HG03280 (cell line): Measurements from ENCODE around the gene PAK6.
A peak's percentile ranks its signal among the peaks of the same experiment; 100 is the strongest.

ENCODE experiments used
- ATAC-seq: cut with Tn5 transposase; IDR thresholded peaks from one replicate; pipeline ENCODE4 v1.9.1; 2021; ENCODE audit warnings: mild to moderate bottlenecking, moderate library complexity; ENCODE audit not compliant: unreplicated experiment

The PAK6 gene

DNA sequence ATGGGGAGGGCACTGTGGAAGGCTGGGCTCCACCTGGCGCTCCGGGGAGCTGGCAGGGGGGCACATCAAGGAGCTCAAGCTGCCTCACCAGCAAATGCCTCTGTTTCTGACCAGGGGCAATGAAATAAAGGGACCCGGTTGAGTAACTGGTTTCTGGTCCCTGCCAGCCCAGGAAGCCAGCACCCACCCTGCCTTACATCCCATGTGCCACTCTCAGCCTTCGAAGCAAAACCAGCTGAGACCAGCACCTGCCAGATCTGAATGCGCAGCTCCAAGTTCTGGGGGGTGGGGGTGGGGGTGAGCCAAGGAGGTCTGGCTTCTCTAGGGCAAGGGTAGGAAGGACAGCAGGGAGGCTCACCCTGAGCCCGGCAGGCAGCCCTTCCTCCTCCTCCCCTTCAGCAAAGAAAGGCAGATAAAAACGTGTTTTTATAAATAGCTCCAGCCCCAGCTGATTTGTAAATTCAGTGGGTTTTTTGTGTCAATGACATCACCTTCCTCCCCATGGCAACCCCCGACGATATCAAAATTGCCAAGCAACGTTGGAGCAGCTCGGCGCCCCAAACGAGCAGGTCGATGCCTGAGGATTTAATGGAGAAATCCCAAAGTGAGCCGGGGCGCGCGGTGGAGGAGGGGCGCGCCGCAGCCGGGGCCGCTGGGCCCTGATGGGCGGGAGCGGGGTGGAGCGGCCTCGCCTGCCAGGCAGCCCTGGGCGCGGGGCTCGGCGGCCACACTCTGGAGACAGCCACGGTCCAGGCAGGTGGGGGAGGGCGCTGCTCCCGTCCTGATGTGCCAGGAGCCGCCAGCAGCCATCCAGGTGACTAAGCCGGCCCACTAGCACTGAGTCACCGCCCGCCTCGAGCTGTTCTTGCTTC, at the start of gene PAK6:
TSS of gene PAK6 (plus strand) at position 532 of the 872 bp plus-strand sequence. CDS start 25,723 bp downstream, outside the sequence.
- no peak for ATAC-seq

DNA sequence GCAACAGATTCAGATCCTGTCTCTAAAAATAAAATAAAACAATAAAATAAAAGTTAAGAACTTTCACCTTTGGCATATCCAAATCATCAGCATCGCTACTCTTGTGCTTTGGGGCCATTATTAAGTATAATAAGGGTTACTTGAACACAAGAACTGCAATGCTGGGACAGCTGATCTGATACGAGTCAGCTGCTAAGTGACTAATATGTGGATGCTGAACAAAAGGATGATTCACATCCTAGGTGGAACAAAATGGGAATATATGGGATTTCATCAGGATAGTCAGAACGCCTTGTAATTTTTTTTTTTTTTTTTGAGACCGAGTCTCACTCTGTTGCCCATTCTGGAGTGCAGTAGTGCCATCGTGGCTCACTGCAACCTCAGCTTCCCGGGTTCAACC, 48.3 kb upstream of the PAK6 start:
- ATAC-seq, result no peak

DNA sequence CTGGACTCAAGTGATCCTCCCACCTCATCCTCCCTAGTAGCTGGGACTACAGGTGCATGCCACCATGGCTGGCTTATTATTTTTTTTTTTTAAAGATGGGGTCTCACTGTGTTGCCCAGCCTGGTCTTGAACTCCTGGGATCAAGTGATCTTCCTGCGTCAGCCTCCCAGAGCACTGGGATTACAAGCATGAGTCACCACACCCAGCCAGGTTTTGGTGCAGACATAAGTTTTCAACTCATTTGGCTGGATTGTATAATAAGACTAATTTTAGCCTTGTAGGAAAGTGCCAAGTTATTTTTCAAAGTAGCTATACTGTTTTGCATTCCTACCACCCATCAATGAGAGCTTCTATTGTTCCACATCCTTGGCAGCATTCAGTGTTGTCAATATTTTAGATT, 45.9 kb upstream of the PAK6 start:
- ATAC-seq, result no peak

DNA sequence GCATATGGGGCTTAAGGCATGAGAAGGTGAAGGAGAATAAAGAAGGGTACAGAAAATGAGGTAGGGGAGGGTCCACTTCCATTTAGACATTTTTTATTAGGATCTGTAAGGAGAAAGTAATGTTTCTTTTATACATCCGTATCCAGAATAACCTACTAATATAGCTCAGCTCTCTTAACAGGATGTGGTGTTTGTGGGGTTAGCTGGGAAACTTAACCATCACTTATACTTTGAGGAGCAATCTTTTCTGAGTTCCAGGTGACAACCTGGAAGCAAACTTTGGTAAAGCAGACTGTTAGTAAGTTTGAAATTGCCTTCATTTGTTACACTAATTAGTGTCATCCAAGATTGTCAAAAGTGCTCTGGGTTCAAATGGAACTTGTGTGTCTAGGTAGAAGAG, 41.4 kb upstream of the PAK6 start:
- ATAC-seq, result no peak

DNA sequence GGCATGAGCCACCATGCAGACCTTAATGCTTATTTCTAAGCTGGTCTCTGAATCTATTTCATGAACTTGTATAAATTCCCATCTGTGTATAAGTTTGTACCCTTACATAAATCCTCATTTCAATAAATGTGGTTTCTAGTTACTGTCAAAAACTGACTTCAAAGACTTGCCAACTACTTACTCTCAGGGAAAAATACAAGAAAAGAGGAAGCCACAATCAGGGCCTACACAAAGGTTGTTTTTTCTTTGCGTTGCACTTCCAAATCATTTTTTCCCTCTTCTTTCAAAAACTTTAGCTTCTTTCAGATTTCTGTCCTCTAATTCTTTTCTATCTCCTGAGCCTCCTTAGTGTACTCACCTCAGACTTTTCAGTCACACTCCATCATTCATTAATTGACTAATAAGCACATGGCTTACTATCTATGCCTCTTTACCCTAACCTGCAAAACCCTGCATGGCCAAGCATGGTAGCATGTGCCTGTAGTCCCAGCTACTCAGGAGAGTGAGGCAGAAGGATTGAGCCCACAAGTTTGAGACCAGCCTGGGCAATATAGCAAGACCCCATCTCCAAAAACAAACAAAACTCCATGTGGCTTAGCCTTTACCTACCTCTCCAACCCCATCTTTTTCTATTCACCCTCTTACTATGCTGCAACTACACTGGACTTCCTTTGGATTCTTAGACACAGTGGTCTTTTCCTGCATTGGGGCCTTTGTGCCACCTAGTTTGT, 40.3 kb upstream of the PAK6 start:
- ATAC-seq, result no peak

DNA sequence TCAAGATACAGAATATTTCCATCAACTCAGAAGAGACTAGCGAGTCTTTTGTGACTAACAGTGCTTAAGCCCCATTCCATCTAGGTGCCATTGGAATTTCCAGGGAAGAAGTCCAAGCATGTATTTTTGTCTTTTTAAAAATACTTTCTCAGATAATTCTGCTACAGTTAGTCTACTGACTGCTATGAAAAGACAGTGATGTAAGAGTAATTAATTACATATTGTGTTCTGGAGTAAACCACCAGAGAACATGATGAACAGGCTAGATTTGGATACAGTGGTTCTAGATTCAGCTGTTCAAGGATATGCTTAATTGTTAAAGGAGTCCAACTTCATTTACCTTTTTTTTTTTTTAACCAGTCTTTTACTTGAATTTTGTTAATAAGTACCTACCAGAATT, 34.8 kb upstream of the PAK6 start:
- no peak for ATAC-seq

DNA sequence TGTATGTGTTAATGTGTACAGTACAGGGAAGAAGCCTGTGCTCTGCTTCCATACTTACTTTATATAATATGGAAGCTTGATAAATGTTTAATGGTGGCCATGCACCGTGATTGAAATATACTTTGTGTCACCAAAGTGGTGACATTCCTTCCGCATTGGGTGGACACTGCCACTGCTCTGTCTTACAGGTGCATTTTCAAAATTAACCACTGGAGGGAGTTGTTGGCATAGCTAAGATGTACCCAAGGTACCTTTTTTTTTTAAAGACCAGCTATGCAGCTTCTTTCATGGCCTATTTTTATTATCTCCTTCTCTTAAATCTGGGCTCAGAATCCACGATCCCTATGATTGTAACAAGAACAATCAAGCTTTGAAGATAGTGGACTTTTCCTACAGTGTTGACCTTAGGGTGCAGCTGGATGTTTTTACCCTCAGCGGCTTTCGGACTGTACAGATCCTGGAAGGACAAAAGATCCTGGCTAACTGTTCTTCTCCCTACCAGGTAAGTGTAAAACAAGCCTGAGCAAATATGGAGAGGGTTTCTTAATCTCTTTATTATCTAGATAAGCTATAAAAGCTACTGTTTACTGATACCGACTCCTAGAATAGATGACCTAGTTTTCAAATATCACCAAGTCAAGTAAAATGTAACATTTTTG, 21.6 kb upstream of the PAK6 start:
- ATAC-seq, result peak; percentile 71

DNA sequence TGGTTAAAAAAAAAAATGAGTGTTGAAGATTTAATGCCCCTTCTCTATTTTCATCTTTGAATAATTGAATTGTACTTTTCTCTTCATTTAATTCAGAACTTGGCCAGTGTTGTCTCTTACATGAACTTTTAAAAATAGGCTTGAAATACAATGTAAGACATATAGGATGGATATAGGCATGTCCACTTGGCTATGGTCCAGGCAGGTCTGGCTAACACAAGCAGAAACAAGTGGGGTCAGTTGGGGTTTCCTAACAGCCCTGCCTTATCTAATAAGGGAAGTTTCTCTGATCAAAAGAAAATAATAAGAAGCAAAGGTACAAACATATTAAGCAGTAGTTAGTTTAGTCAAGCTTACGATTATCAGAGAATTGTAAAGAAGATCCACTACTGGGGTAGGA, 19.1 kb upstream of the PAK6 start:
- ATAC-seq, result no peak

DNA sequence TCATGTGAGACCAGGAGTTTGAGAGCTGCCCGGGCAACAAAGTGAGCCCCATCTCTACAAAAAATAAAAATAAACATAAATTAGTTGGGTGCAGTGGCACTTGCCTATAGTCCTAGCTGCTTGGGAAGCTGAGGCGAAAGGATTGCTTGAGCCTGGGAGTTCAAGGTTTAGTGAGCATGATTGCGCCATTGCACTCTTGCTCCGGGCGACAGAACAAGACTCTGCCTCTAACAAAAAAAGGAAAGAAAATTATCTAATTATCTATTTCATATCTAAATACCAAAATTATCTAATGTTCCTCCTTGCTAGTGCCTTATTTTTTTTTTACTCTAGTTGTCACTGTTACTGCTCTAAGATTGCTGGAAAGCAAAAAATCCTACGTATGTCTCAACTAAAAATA, 16.7 kb upstream of the PAK6 start:
- no peak for ATAC-seq

DNA sequence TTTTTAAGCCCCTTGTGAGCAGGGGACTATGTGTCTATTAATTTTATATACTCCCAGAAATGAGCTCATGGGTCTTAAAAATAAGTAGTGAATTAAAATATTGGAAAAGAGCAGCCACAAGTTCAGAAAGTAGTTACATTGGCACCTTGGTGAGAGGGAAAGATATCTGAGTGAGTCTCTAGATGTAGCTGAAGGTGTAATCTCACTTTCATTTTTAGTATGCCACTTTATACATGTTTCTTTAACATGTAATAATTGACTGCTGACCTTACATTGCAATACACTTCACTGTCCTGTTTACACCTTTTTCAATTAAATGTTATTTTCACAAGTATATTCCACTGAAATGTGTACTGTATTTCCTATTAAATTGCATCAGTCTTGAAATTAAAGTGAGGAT, 12.1 kb upstream of the PAK6 start:
- no peak for ATAC-seq

DNA sequence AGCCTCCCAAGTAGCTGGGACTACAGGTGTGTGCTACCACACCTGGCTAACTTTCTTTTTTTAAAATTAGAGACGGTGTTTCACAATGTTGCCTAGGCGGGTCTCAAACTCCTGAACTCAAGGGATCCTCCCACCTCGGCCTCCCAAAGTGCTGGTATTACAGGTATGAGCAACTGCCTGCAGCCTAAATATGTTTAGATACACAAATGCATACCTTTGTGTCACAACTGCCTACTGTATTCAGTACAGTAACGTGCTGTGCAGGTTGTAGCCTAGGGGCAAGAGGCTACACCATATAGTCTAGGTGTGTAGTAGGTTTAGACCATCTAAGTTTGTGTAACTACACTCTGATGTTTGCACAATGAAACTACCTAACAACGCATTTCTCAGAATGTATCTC, 9.5 kb upstream of the PAK6 start:
- no peak for ATAC-seq

DNA sequence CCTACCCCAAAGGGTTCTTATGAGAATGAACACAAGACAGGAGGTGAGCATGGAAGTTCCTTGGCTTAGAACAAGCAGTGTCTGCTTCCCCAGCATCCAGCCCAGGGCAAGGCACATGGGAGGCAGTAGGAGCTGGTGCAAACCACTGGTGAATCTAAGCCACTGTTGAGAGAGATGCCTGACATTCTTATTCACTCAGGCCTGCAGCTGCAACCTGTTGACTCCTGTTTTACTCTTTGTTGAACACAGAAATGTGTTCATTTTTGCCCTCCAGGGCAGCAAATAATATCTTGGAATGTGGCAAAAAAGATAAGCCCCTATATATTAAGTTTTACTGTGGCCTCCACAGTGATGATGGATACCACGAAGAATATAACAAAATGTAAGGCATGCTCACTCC, 8.9 kb upstream of the PAK6 start:
- ATAC-seq, result no peak

DNA sequence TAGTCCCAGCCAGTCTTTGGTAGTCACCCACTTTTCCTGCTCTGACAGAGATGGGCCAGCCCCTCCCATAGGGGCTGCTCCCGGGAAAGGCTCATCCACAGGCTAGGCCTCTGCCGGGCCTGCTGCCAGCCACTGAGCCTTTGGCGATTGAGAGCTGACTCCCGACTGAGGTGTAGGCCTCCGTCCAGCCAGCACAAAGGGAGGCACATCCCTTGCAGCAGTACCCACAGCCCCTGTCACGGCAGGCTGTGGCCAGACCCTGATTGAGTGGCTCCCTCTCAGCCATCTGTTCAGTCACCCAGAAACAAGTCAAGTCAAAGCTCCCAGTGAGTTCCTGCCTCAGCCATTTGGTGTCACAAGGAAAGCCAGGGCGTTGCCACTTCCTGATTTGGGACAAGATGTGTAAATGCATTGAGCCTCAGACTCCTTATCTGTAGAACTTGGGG, 6.2 kb upstream of the PAK6 start:
- ATAC-seq, result no peak

DNA sequence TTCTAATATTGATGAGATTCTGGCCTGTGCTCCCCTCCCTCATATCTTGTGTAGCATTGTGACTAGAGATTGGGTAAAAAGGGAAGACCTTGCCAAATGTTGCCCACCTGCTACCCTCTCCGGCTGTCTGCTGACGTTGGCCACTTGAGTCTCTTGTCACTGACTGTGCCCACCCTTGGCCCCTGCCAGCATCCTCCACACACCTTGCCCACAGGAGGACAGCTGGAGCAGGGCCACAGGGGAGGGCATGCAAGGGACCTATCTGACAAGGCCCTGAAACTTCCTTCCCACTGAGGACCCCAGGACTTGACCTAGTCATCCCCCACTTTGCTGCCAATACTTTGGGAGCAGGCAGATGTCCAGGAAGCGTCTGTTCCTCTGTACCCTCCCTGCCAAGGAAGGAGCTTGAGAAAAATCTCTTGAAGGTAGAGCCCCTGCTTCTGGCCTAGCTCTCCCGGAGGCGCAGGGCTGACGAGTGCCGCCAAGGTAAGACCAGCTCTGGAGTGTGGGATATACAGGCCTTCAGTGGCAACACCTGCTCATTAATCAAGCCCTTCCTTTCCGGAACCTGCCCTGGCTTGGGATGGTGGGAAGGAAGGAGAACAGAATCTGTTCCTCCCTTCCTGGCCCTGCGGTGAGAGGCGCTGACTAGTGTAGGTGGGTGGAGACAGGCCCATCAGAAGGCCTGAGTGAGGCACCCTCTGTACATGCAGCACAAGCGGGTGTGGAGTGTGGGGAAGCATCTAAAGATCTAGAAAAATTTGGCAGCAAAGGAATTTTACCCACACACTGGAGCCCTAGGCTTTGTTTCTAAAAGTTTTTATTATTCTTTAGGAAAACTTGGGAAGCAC, 4.9 kb upstream of the PAK6 start:
- no peak for ATAC-seq

DNA sequence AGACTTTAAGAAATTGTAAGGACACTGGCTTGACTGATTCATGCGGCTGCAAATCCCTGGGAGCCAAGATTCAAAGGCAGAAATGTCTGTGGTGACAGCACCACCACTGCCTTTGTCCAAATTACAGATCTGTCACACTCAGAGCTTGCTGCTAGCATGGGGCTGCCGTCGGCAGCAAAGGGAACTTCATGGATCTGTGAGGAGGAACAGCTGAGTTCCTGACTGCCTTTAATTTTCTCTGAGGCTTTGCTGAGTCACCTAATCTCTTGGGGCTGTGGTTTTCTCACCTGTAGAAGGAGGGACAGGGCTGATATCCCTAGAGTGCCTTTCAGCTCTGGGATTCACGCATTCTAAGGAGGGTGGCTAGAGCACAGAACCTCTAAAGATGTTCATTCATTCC, 4.1 kb upstream of the PAK6 start:
- ATAC-seq, result no peak

DNA sequence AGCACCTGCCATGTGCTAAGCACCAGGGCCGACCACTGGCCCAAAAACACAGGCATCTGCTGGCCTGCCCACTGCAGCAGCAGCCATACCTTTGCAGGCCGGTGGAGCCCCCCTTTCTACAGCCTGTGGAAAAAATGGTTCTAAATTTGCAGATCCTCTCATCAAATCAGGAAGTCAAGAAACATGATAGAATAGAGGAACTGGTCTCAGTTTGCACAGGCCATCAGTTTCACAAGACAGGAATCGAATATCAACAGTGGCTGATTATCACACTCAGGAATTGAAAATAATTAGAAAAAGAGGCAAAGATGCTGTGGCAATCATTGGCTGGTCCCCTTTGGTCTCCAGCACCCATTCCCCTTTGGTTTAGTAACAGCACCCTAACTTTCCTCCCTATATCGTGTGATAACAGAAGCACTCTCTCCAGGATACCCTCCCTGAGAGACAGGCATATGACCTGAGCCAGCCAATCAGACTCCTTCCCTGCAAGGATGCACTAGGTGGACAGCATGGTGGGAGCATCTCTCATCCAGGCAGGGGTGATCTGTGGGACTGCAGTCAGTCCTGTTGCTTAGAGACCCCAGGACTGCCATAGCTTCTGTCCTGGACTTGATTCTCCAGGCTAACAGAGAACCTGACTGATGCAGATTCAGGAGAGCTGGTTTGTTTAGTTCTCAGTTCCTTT, 3.5 kb upstream of the PAK6 start:
- ATAC-seq, result no peak

DNA sequence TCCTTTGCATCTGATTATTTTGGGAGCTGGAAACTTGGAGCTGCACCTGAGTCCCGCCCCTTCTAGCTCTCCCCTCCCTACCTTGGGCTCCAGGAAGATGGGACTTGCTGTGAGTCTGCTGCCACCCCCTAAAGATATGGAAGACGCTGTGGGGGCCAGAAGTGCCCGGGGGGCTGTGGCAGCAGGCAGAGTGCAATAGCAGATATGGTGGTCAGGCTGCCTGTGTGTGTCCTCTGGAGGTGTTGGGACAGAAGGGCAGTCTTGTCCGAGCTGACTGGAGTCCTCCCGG, 485 bp downstream of the PAK6 start:
- ATAC-seq, result no peak

DNA sequence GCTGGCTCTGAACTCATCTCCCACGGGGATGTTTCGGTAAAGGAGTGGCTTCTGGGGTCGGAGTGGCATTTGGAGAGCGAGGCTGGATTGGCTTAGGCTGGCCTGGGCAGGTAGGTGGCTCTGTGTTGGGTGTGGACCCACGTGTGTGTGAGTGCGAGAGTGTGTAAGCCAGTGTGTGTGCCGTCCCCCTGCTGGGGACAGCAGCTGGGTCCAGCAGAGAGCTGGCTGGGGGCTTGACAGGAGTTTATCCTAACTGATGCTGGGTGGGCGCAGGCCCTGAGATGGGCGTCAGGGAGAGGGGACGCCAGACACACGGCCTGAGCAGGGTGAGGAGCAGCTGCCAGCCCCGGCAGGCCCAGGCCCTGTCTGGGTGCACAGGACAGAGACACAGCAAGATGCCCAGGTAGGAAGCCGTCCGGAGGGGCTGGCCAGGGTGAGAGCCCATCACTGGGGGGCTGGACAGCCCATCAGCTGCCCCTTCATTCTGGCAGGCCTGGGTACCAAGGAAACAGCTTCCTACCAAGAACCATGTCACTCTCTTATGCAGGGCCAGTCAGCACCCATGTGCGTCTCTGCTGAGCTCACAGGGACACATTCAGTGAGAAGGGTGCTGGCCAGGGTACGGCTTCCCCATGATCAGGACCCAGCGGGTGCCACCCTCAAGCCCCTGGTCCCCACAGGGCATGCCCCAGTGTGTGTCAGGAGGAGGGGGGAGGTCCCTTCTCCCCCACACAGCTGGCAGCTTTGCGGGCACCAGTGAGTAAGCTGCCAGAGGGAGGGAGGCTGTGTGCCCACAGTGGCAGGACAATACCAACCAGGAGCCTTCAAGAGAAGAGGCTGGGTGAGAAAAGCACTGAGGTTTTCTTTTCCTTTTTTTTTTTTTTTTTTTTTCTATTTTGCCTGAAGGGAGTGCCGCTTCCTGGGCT, 1.1 kb downstream of the PAK6 start:
- ATAC-seq, result no peak

DNA sequence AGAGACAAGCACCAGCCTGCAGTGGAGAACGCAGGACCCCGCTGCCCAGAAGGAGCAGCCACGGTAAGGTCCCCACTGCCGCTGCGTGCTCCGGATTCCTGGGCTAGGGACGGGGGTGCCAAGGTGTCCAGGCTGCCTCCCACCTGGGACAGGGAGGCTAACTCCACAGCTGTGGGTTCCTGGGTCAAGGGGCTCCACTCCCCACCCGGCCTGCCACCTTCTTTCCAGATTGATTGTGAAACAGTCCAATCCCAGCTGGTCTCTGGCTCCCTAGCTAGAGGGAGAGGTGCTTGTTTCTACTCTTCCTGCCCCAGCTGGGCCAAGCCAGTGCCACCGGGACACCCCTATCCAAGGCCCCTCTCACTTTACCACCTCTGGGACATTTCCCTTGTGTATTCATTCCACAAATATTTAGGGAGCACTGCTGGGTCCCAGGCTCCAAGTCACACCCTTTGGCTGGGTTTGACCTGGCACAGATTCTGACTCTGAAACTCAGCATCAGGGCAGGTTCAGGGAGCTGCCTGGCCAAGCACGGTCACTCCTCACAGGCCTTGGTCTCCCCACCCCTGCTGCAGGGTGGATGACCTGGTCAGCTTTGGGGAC, 1.9 kb downstream of the PAK6 start:
- no peak for ATAC-seq
